Tibial nerve (tissue), 4 donors: ENCODE results near the gene TNKS2.

ENCODE experiments used
- EP300 ChIP-seq, 2 donors: sonication (generic); formaldehyde crosslinking; IDR thresholded peaks; one replicate each; pipeline ENCODE4 v1.6.1; 2017; ENCODE audit warnings: antibody characterized with exemption in 2 of 2, mild to moderate bottlenecking in 1 of 2
- POLR2A ChIP-seq, 2 donors: fragments of 450-650 bp; IDR thresholded peaks; one replicate each; pipeline ENCODE4 v1.6.1; 2017; ENCODE audit warnings: antibody characterized with exemption in 2 of 2, mild to moderate bottlenecking in 2 of 2, moderate library complexity in 2 of 2
- TF ChIP-seq, protein P1 (sequence below), 5 experiments: fragments of 200-600 bp in 3 of 5; fragments of 450-650 bp in 2 of 5; sonication (generic) in 3 of 5; IDR thresholded peaks; one replicate each; pipeline ENCODE4 v1.5.1; 2016 to 2019; ENCODE audit warnings: antibody characterized with exemption in 5 of 5, mild to moderate bottlenecking in 3 of 5, moderate library complexity in 2 of 5

DNA sequence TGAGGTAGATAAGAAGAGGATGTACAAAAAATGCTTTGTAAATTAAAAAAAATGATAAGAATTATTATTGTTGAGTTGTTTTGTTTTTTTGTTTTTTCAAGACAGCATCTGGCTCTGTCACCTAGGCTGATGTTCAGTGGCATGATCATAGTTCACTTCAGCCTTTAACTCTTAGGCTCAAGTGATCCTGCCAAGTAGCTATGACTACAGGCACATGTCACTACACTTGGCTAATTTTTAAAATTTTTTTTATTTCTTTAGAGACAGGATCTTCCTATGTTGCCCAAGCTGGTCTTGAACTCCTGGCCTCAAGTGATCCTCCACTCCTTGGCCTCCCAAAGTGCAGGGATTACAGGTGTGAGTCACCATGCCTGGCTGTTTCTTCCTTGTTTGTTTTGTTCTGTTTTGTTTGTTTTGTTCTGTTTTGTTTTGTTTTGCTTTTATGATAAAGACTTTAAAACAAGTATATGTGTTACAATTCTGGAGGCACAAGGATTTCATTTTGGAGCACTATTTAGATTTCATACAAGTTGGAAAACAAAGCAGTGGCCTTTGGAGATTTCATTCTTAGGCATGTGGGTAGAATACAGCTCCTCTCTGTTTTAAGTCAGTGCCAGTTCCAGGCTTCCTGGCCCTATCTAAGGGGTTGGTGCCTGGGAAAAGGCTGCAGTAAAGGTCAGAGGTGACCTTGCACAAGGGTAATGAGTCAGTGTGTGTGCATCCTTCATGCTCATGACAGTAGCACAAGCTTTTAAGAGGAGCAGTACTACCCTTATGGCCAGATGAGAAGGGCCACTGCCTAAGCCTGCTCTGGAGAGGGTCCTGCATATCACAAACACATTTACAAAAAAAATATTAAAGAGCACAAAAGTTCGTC, 93.1 kb downstream of the TNKS2 start:
- no peak for TF ChIP-seq POLR2A (IDR thresholded peaks at IDR 0.05)
- TF ChIP-seq, protein P1, sequence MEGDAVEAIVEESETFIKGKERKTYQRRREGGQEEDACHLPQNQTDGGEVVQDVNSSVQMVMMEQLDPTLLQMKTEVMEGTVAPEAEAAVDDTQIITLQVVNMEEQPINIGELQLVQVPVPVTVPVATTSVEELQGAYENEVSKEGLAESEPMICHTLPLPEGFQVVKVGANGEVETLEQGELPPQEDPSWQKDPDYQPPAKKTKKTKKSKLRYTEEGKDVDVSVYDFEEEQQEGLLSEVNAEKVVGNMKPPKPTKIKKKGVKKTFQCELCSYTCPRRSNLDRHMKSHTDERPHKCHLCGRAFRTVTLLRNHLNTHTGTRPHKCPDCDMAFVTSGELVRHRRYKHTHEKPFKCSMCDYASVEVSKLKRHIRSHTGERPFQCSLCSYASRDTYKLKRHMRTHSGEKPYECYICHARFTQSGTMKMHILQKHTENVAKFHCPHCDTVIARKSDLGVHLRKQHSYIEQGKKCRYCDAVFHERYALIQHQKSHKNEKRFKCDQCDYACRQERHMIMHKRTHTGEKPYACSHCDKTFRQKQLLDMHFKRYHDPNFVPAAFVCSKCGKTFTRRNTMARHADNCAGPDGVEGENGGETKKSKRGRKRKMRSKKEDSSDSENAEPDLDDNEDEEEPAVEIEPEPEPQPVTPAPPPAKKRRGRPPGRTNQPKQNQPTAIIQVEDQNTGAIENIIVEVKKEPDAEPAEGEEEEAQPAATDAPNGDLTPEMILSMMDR (IDR thresholded peaks at IDR 0.05) = no peak
- TF ChIP-seq EP300 (IDR thresholded peaks at IDR 0.05) = no peak
